ENCODE measurements around the gene VIPR2.
"Not testable (repeated sequence)": the region's sequence is repeated elsewhere in the genome, so short reads cannot be mapped to it uniquely, and the experiment has no call there.

The VIPR2 gene

GRCh38 chr7:159086301-159086925, 58.3 kb downstream of the VIPR2 start:
- Mint-ChIP-seq H3K4me3 (no peak overlapping the region), H3K4me1 (no peaks in the 10 kb centered on the region), H3K9me3 (no peaks in the 10 kb centered on the region), H3K27me3 (peaks cover 3% of the 10 kb centered on the region), H3K36me3 (no peaks in the 10 kb centered on the region), H3K27ac (no peak overlapping the region)

GRCh38 chr7:159084069-159084801, 60.4 kb downstream of the VIPR2 start:
- no peaks in the 10 kb centered on the region for H3K9me3 Mint-ChIP-seq
- H3K27ac Mint-ChIP-seq: no peak overlapping the region
- H3K4me3 Mint-ChIP-seq: no peak overlapping the region
- H3K27me3 Mint-ChIP-seq: peaks cover 5% of the 10 kb centered on the region
- H3K36me3 Mint-ChIP-seq: no peaks in the 10 kb centered on the region
- no peaks in the 10 kb centered on the region for H3K4me1 Mint-ChIP-seq

DNA sequence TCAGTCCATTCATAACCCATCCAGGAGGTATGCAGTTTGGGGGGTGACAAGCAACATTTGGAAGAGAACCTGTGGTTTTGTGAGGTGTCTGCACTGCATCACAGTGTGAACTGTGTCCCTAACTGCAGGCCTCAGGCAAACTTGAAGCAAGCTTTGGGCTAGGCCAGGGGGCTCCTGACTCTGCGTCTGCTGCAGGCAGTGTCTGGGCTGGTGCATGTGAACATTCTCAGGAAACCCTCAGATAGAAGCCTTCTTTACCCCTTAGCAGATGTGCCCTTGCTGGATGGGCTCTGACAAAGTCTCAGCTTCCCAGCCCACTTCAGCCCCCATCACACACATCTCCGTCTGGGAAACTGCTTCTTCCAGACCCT, 61.0 kb downstream of the VIPR2 start:
- no peak overlapping the region for H3K27ac Mint-ChIP-seq

DNA sequence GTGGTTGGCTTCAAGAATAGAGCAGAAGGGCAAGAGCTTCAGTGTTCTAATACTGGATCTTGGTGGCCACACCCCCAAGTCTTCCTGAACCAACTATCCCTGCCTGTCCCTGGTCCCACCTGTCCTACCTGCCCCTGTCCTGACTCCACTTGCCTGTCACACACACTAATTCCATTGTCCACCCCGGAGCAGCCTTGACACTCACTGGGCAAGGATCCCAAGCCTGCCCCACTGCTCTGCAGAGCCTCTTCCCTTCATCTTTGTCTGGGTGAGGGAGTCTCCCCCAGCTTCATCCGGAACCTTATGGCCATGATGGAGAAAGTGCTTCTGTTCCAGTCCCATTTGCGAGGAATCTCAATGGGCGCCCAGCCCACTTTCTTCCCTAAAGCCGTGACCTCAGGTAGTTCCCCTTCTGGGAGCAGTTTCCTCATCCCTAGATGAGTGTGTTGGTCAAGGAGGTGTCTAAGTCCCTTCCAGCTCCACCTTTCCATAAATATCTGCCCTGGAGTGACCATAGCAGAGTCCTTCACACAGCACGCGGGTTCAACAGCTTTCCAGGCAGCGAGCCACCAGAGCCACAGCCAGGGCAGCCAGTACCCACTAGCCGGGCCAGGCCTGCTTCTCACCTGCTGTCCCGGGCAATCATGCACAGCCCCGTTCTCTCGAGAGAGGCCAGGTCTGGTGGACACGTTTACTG, 61.5 kb downstream of the VIPR2 start:
- H3K27ac Mint-ChIP-seq: no peak overlapping the region
- peaks cover 11% of the 10 kb centered on the region for H3K27me3 Mint-ChIP-seq
- H3K36me3 Mint-ChIP-seq: no peaks in the 10 kb centered on the region
- no peak overlapping the region for H3K4me3 Mint-ChIP-seq
- no peaks in the 10 kb centered on the region for H3K9me3 Mint-ChIP-seq
- H3K4me1 Mint-ChIP-seq: no peaks in the 10 kb centered on the region

More for the DNA sequence above, 61.0 kb downstream of the VIPR2 start:
- no peaks in the 10 kb centered on the region for H3K4me1 Mint-ChIP-seq
- H3K4me3 Mint-ChIP-seq: no peak overlapping the region
- H3K36me3 Mint-ChIP-seq: no peaks in the 10 kb centered on the region
- H3K27me3 Mint-ChIP-seq: peaks cover 10% of the 10 kb centered on the region
- no peaks in the 10 kb centered on the region for H3K9me3 Mint-ChIP-seq

GRCh38 chr7:159082075-159082474, 62.6 kb downstream of the VIPR2 start:
- not testable (repeated sequence) for H3K27ac Mint-ChIP-seq, H3K4me3 Mint-ChIP-seq, H3K9me3 Mint-ChIP-seq, H3K4me1 Mint-ChIP-seq, H3K36me3 Mint-ChIP-seq
- peaks cover 13% of the 10 kb centered on the region for H3K27me3 Mint-ChIP-seq

DNA sequence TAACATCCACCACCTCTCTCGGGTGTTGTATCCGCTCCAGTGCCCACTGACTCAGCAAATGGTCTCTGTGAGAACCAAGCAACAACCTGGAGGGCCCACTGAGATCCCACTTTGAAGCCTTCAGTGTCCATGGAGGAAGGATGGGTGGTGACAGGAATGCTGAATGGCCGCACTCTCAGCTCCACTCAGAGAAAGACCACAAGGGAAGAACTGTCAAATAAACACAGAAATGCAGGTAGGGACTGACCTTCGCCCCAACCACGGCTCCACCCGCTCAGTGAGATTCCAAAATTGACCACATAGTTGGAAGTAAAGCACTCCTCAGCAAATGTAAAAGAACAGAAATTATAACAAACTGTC, 65.8 kb downstream of the VIPR2 start:
- peaks cover 9% of the 10 kb centered on the region for H3K27me3 Mint-ChIP-seq
- H3K9me3 Mint-ChIP-seq: no peaks in the 10 kb centered on the region
- no peaks in the 10 kb centered on the region for H3K36me3 Mint-ChIP-seq
- no peaks in the 10 kb centered on the region for H3K4me1 Mint-ChIP-seq
- no peak overlapping the region for H3K27ac Mint-ChIP-seq
- no peak overlapping the region for H3K4me3 Mint-ChIP-seq

GRCh38 chr7:159078193-159078910, 66.3 kb downstream of the VIPR2 start:
- Mint-ChIP-seq H3K27ac (no peak overlapping the region), H3K9me3 (no peaks in the 10 kb centered on the region), H3K4me3 (no peak overlapping the region), H3K4me1 (no peaks in the 10 kb centered on the region), H3K36me3 (no peaks in the 10 kb centered on the region), H3K27me3 (peaks cover 9% of the 10 kb centered on the region)

DNA sequence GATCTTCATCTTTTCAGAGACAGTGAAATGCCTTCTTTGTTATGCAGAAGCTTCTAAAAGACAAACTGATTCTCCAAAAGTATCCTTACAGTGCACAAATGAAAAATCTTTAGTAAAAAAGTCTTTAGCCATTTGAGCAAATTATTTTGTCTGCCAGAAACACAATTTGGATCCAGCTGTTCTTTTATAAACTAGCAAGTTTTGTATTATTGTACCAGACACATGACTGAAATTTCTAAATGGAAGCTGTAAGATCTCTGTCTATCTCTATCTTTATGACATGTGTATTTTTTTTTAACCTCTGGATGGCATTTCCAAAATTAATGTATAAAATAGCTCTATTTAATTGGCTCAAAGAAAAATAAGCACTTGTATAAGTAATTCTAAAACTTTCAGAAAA, 68.3 kb downstream of the VIPR2 start:
- H3K4me3 Mint-ChIP-seq: no peak overlapping the region
- no peak overlapping the region for H3K27ac Mint-ChIP-seq
- peaks cover 2% of the 10 kb centered on the region for H3K4me1 Mint-ChIP-seq
- no peaks in the 10 kb centered on the region for H3K36me3 Mint-ChIP-seq
- H3K9me3 Mint-ChIP-seq: no peaks in the 10 kb centered on the region
- H3K27me3 Mint-ChIP-seq: peaks cover 9% of the 10 kb centered on the region

- Mint-ChIP-seq H3K27ac (no peak overlapping the region), H3K36me3 (no peaks in the 10 kb centered on the region), H3K4me3 (no peak overlapping the region), H3K27me3 (peaks cover 9% of the 10 kb centered on the region), H3K4me1 (peaks cover 5% of the 10 kb centered on the region), H3K9me3 (no peaks in the 10 kb centered on the region)
Observed at GRCh38 chr7:159075563-159076238, 69.0 kb downstream of the VIPR2 start.

- Mint-ChIP-seq H3K36me3 (no peaks in the 10 kb centered on the region), H3K4me1 (peaks cover 15% of the 10 kb centered on the region), H3K27ac (no peak overlapping the region), H3K9me3 (no peaks in the 10 kb centered on the region), H3K4me3 (no peak overlapping the region), H3K27me3 (no peaks in the 10 kb centered on the region)
Observed at GRCh38 chr7:159071260-159071659, 73.4 kb downstream of the VIPR2 start.

GRCh38 chr7:159070431-159071148, 74.1 kb downstream of the VIPR2 start:
- Mint-ChIP-seq H3K27ac (no peak overlapping the region), H3K4me1 (peaks cover 15% of the 10 kb centered on the region), H3K4me3 (no peak overlapping the region), H3K36me3 (no peaks in the 10 kb centered on the region), H3K27me3 (no peaks in the 10 kb centered on the region), H3K9me3 (no peaks in the 10 kb centered on the region)

- no peak overlapping the region for H3K4me3 Mint-ChIP-seq
- no peaks in the 10 kb centered on the region for H3K9me3 Mint-ChIP-seq
- H3K27me3 Mint-ChIP-seq: no peaks in the 10 kb centered on the region
- peaks cover 15% of the 10 kb centered on the region for H3K4me1 Mint-ChIP-seq
- no peaks in the 10 kb centered on the region for H3K36me3 Mint-ChIP-seq
- no peak overlapping the region for H3K27ac Mint-ChIP-seq
Observed at GRCh38 chr7:159068893-159069448, 75.7 kb downstream of the VIPR2 start.

DNA sequence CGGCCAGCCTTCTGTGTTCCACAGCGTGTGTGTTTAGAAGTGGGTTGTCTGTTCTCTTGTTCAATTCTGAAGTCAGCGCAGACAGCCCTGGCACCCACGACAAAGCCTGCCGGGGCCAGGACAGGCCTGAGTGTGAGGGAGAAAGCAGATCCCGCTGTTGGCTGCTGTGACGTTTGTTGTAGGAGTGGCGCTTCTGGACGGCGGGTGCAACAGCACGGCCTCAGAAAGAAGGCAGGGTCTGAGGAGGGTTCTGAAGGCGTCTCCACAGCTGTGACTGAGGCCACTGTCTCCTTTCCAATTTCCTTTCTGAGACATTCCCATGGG, 76.2 kb downstream of the VIPR2 start:
- no peak overlapping the region for H3K4me3 Mint-ChIP-seq

GRCh38 chr7:159067576-159068487, 76.8 kb downstream of the VIPR2 start:
- H3K27ac Mint-ChIP-seq: no peak overlapping the region
- H3K9me3 Mint-ChIP-seq: no peaks in the 10 kb centered on the region
- H3K4me3 Mint-ChIP-seq: no peak overlapping the region
- H3K27me3 Mint-ChIP-seq: no peaks in the 10 kb centered on the region
- peaks cover 15% of the 10 kb centered on the region for H3K4me1 Mint-ChIP-seq
- H3K36me3 Mint-ChIP-seq: no peaks in the 10 kb centered on the region

More for the DNA sequence above, 76.2 kb downstream of the VIPR2 start:
- H3K27me3 Mint-ChIP-seq: no peaks in the 10 kb centered on the region
- H3K27ac Mint-ChIP-seq: no peak overlapping the region
- H3K4me1 Mint-ChIP-seq: peaks cover 15% of the 10 kb centered on the region
- H3K36me3 Mint-ChIP-seq: no peaks in the 10 kb centered on the region
- H3K9me3 Mint-ChIP-seq: no peaks in the 10 kb centered on the region
